Gastroesophageal sphincter (tissue), 3 donors: ENCODE data around the gene FLT3.

ENCODE experiments used
- CTCF ChIP-seq, 4 experiments: fragments of 200-600 bp in 2 of 4; fragments of 450-650 bp in 2 of 4; sonication (generic) in 1 of 4; IDR thresholded peaks; one replicate each; pipeline ENCODE4 v1.5.1; 2017 to 2019; ENCODE audit warnings: antibody characterized with exemption in 4 of 4, mild to moderate bottlenecking in 2 of 4, moderate library complexity in 2 of 4
- EP300 ChIP-seq: sonication (generic); formaldehyde crosslinking; IDR thresholded peaks from one replicate; pipeline ENCODE4 v1.6.1; 2017; ENCODE audit warnings: antibody characterized with exemption, mild to moderate bottlenecking
- POLR2A ChIP-seq, 2 donors: fragments of 450-650 bp; IDR thresholded peaks; one replicate each; pipeline ENCODE4 v1.6.1; 2017; ENCODE audit warnings: antibody characterized with exemption in 2 of 2, mild to moderate bottlenecking in 2 of 2, moderate library complexity in 1 of 2
- POLR2AphosphoS5 ChIP-seq: sonication (generic); formaldehyde crosslinking; IDR thresholded peaks from one replicate; pipeline ENCODE4 v1.6.1; 2017; ENCODE audit warnings: antibody characterized with exemption

DNA sequence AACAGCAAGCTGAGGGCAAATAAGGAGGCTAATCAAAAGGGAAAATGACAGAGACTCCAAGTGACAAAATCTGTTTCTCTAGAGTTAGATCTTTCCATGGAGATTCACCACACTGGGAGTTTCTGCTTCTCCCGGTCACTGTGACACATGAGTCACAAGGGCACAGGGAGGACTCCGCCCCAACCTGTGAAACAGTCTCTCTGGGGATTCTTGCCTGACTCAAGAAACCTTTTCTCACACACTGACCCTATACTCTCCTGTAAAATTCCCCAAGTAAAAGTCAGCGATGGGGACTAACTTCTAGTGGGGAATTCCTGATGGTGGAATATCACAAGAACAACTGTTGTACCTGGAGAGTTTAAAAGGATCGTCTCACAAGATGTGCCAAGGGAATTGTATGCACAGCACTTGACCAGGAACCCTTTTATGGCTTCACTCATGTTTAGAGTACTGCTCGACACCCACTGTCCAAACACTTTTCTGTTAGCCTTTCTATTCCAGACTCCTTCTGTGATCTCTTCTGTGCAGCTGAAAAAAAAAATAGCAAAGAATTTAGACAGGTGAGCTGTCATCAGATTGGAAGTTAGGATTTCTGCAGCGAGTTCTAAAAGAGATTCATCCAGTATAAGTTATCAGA, 65.1 kb downstream of the FLT3 start:
- no peak for TF ChIP-seq CTCF (IDR thresholded peaks at IDR 0.05)
- TF ChIP-seq POLR2A (IDR thresholded peaks at IDR 0.05) = no peak
- TF ChIP-seq EP300 = no peak
- TF ChIP-seq POLR2AphosphoS5 = no peak
